Skin of body (tissue), 2 donors: Measurements from ENCODE around the gene GPR68. TPM values are rescaled to one million over a fixed set of nuclear protein-coding genes. Genes with fewer than 3 reads are reported as not detected.
"Not testable (repeated sequence)": the region's sequence is repeated elsewhere in the genome, so short reads cannot be mapped to it uniquely, and the experiment has no call there.

ENCODE experiments used
- DNase-seq: peaks from one replicate; lab custom pipeline; 2025; lab: John Stamatoyannopoulos, UW
- total RNA-seq: library from RNA; depleted of rRNA; stranded (reverse); fragments of >200 nt; gene quantifications from one replicate; pipeline ENCODE4 v1.2.3, GENCODE V29; 2014

The GPR68 gene
- total RNA-seq, 1 donor from 2014 or later, result 2.0 TPM

GRCh38 chr14:91254461-91254860 lies 10.0 kb upstream of the GPR68 start:
- DNase-seq, result no peak

DNA sequence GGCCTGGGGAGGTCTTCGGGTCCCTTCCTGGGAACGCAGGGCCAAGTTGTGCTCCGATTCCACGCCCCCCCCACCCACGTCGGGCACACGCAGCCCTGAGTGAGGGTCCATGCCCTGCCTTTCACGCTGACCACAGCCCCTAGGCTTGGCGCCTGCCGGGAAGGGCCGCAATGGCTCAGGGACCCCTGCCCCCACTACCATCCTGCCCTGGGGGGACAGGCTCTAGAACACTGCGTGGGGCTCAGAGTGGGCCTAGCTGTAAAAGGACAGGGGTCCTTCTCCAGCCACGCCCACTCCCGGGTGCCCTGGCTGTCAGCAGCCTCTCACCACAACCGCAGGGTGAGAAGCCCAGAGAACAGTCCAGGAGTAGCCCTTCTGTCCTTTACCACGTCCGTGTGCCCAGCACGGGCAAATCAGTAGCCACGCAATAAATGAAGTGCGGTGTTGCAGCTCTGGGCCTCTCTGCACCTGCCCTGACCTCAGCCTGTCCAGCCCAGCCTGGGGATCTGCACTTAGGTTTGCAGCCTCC lies 9.4 kb upstream of the GPR68 start:
- no peak for DNase-seq

- no peak for DNase-seq
Observed at GRCh38 chr14:91252871-91253794, 8.6 kb upstream of the GPR68 start.

- DNase-seq, result peak; percentile 78
Observed at GRCh38 chr14:91250912-91251311, 6.4 kb upstream of the GPR68 start.

GRCh38 chr14:91249841-91250616 lies 5.5 kb upstream of the GPR68 start:
- DNase-seq, result no peak

GRCh38 chr14:91246051-91246852 lies 1.7 kb upstream of the GPR68 start:
- DNase-seq, result no peak

GRCh38 chr14:91245616-91246015 lies 1.1 kb upstream of the GPR68 start:
- DNase-seq, result not testable (repeated sequence)

GRCh38 chr14:91245029-91245428 lies 525 bp upstream of the GPR68 start:
- no peak for DNase-seq

GRCh38 chr14:91243074-91243471 lies 1.4 kb downstream of the GPR68 start:
- no peak for DNase-seq

- DNase-seq, result no peak
Observed at GRCh38 chr14:91242635-91243034, 1.9 kb downstream of the GPR68 start.

DNA sequence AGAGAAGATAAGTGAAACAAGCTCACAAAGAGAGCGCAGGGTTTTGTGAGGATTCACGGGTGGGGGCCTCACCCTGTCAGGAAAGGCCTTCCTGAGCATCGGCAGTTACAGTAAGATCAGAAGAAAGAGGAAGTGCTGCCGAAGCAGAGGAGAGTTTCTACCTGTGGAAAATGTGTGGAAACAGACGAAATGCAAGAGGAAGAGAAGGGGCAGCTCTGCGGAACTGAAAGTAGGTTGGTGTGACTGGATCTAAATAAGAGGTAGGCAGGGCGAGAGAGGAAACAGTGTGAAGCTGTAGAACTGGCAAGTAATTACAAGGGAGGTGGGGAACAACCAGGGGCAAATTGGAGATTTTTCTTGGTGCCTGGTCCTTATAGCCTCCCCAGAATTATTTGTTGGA lies 2.6 kb downstream of the GPR68 start:
- DNase-seq, result no peak

DNA sequence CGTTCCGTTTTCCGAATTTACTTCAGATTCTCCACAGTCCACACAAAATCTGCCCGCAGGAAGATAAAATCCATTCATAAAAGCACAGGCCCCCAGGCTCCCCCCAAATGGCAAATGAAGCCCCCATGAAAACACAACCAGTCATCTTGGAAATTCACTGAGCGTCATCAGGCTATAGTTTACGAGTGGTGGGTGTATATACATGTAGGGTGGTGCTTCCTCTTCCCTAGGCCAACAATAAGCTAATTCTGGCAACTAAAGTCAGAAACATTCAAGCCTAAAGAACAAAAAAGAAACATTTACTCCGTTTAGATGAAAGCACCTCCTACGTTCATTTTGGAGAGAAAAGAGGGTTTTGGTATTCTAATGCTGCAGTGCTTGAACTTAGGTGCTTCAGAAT lies 5.8 kb downstream of the GPR68 start:
- no peak for DNase-seq

GRCh38 chr14:91238085-91238484 lies 6.4 kb downstream of the GPR68 start:
- no peak for DNase-seq

DNA sequence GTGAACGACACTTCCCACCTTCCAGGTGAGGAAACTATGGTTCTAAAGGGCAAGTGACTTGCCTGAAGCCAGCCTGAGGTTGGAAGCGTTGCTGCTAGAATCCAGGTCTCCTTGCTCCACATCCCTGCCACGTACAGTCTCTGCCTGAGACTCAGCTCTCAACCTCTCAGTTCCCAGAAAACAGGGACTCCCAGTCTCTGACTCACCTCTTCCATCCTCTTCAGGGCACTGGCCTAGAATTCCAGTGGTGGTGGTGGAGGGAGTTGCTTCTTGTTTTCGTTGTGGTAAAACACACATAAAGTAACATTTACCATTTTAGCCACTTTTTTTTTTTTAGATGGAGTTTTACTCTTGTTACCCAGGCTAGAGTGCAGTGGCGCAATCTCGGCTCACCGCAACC lies 7.3 kb downstream of the GPR68 start:
- DNase-seq, result no peak

DNA sequence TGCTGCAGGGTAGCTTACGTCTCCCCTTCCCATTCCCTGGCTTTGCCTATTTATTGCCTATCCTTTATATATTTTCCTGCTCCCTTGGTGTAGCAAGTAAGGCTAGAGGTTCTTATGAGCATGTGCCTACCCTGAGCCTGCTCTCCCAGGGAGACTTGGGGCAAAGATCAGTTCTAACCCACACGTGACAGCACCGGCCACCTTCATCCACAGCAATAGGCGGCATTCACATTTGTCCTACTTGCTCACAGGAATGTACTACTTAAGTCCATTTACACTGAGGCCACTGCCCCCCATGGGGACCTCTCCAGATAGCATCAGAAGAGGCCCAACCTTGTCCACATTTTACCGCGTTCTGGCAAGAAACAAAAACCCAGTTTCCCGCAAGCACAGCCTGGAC lies 8.7 kb downstream of the GPR68 start:
- no peak for DNase-seq

GRCh38 chr14:91234791-91235114 lies 9.8 kb downstream of the GPR68 start:
- no peak for DNase-seq

DNA sequence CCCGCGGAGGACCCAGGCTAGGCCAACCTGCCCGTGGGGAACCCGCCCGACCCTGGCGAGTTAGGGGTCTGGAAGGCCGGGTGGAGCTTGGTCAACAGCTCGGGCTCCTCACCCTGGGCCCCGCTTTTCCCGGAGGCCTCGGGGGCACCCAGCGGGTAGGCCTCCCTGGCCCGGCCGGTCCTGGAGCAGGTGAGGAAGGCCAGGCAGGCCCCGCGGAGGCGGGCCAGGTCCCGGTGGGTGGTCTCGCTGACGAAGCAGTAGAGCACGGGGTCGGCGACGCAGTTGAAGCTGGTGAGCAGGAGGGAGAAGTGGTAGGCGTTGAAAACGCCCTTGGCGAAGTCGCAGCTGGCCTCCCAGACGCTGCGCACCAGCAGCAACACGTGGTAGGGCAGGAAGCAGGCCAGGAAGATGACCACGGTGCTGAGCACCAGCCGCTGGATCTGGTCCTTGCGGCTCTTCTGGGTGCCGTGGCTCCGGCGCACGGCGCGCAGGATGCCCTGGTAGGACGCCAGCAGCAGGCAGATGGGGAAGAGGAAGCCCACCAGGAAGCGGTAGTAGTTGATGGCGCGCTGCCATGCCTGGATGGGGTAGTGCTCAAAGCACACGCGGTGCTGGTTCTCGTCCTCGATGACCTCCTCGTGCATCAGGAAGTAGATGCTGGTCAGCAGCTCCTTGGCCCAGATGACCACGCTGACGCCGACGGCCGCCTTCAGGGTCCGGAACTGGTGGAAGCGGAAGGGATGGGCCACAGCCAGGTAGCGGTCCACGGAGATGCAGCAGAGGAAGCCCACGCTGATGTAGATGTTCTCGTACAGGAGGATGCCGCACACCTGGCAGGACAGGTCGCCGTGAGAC lies 10.3 kb downstream of the GPR68 start:
- no peak for DNase-seq

DNA sequence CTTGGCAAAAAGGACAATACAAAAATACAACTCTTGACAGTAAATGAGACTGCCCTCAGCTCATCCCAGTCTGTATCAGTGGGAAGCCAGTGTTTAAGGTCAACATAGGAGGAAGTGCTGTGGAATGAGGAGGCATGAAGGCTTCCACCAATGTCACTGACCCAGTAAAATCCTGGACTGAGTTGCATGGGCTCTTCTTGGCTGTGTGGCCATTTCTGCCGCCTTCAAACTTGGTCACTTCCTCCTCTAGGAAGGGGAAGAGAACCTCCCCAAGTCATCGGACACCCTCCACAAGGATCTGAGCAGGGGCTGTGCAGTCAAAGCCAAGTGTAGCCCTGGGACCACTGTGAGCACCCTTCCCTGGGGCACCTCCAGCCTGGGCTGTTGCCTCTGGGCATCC lies 11.9 kb downstream of the GPR68 start:
- no peak for DNase-seq

GRCh38 chr14:91232052-91232451 lies 12.5 kb downstream of the GPR68 start:
- no peak for DNase-seq

DNA sequence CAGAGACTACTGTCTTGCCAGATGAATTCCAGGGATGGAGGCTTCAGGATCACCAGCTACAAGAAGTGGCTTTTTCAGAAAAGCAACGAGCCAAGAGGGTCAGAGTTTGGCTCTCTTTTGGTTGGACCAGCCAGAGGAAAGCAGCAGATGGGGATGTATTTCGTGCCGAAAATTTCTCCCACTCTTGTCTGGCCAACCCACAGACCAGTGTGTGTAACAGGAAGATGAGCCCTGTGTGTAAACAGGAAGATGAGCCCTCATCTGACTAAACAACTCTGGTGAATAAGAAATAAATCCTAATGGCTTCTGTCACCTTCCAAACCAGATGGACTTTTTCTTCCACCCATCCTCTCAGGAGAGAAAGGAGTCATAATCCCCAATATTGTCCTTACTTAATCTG lies 13.1 kb downstream of the GPR68 start:
- DNase-seq, result no peak
